ENCODE measurements around the gene DOCK9.
"Not testable (repeated sequence)": the region's sequence is repeated elsewhere in the genome, so short reads cannot be mapped to it uniquely, and the experiment has no call there.

The DOCK9 gene

DNA sequence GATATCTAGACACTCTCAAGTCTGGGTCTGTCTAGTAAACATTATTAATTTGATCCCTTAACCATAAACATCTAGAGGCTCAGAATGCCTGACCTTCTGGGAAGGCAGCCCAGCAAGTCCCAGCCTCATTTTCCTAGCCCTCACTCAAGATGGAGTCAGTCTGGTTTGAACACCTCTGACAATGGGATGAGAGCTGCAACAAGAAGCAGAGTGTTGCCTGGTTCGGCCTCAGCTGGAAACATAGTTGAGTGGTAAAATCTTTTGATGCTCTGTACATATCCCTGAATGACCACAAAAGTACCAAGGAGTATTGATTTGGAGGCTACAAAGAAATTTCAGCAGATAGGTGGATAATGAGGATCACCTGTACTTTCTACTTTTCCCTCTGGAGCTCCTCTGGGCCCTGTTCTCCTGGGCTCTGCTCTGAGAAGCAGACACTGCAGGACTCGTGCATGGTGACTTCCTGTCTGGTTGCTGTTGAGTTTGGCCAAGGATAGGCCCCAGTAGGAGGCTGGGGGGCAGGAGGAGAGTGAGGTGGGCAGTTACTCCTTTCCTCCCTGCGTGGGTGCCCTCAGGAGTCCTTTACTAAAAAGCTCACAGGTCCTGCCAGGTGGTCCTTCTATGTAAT lies 157.0 kb downstream of the DOCK9 start:
- DNase-seq (ENCODE audit: low read depth), result no peak

DNA sequence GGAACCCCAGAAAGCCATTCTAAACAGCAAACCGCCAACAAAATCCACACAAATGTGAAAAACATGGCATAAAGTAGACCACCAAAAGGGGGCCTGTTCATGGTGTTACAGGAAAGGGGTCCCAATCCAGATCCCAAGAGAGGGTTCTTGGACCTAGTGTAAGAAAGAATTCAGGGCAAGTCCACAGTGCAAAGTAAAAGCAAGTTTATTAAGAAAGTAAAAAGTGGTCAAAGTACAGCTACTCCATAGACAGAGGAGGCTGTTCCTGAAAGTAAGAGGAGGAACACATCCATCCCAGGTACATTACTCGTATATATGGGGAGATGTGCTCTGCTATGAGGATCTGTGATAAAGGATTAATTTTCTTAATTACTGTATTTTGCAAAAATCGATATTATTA lies 157.6 kb downstream of the DOCK9 start:
- no peak for DNase-seq (ENCODE audit: low read depth)

DNA sequence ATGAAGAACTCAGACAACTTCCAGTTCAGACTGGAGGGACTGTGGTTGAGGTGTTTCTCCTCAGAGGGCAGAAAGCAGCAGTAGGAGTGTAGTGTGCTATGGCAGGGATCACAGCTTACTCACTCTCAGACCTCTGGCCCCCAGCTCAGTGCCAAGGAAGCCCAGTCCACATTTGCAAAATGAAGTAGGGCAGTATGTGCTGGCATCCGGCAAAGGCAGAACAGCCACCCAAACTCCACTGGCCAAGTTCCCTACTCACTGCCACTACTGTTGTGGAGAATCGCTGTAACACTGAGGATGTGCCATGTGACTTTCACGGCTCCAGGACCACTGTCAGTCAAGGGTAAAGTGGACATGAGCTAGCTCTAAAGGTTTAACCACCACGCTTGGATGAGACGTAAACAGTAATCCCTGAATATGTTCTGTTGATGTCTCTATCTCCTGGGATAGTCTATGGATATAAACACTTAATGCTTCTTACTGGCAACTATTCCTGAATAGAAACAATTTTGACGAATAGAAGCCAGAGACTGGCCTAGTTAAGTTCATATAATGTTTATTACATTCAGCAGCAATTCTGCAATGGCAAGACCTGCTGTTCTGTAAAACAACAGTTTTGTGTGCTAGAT lies 158.4 kb downstream of the DOCK9 start:
- no peak for DNase-seq (ENCODE audit: low read depth)

DNA sequence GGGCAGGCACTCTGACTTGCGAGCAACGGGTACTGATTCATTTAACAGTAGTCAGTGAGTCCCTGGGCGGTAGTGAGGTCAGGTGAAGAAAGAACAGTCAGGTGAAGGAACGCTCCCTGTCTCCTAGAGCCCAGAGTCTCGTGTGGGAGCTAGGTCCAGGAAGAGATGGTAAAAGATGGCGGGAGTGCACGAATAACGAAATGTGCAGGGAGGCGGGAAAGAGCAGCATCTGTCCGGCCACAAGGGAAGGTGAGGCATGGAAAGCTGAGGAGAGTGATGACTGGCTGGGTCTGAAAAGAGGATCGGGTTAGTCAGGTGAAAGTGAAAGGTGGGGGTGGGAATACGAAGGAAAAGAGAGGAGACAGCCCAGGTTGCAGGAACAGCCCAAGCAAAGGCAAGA lies 161.5 kb downstream of the DOCK9 start:
- no peak for DNase-seq (ENCODE audit: low read depth)

DNA sequence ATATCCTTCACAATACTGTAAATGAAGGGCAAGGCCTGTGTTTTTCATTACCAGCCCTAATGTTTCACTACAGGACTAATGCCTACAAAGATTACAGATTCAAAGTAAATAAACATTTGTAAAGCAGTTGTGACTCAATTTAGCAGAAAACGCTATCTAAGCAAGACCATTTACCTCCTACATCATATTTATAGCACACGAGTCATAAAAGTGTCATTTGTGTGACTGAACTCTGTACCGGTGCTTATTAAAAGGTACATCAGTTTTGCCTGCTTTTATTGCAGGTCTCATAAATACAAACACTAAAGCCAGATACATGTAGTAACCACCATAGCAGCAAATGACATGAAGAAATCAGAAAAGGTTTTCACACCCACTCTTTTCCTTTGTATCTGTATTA lies 163.9 kb downstream of the DOCK9 start:
- no peak for DNase-seq (ENCODE audit: low read depth)

DNA sequence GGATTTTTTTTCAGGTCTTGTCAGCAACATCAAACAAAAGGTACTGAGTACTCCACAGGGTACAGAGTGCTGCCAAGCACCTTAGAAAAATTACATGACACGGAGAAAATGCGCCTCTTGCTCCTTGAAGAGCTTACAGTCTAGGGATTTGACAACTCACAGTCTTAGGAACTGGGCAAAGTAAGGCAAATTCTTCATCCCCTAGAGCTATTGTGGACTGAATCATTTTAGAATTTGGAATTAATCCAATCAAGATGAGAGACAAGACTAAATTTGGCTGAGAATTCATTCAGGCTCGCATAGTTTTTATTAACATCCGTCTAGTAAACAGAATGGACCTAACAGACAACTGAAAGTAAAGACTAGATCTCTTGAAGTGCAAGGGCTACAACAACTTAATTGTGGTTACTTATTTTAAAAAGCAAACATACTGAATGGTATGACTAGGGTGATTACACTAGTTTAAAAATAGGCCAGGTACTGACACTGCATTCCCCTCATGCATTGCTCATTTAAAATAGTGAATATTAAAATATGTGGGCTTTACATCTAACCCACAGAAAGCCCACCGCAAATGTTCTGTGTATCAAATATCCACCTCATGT lies 165.6 kb downstream of the DOCK9 start:
- not testable (repeated sequence) for DNase-seq (ENCODE audit: low read depth)

DNA sequence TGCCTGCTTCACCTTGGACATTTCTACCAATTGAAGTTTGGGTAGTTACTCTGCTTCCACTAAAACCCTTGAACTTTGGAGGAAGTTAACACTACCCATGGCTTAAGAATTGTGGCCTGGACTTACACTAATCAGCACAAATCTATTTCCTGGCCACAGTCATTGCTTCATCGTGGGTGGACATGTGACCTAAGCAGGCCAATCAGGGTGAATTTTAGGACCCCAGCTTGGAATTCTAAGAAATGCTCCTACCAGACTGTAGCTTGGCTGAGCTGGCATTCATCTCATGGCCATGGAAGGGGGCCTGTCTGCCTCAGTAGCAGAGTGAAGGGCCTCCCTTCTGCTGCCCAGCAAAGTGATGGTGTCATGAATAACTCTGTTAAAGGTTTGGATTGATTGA lies 167.1 kb downstream of the DOCK9 start:
- DNase-seq (ENCODE audit: low read depth), result no peak

DNA sequence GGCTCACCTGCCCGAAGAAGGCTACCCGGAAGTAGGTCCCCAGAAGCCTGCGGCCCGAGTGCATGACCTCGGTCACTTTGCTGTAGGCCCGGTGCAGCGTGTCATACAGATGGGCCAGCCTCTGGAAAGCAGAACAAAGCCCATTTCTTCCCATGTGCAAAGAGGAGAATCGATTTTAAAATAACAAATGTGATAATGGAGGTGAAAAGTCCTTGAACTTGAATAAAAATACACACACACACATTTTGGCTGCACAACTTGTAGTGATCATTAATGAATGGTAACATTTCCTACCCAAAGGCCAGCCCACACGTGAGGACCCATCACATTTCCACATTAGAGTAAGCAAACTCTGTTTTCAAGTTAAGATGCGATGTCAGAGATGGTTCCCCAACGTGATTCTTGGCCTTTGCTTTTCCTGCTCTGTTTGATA lies 168.5 kb downstream of the DOCK9 start:
- DNase-seq (ENCODE audit: low read depth), result no peak

DNA sequence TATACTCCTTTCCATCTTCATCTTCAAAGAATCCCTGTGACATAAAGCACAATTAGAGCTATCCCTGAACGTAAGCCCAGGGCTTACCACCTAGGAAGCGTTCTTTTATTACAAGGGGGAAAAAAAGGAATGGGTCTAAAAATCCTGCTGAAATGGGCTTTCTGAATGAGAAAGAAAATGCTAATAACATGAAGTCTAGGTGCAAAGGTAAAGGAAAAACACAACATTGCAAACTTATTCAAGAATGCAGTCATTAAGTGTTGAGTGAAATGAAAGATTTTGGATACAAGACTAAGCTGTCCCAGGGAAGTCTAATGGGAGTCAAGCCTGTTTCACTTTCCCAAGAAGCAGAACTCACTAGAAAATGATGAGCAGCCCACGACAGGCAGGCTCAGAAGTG lies 170.1 kb downstream of the DOCK9 start:
- no peak for DNase-seq (ENCODE audit: low read depth)

DNA sequence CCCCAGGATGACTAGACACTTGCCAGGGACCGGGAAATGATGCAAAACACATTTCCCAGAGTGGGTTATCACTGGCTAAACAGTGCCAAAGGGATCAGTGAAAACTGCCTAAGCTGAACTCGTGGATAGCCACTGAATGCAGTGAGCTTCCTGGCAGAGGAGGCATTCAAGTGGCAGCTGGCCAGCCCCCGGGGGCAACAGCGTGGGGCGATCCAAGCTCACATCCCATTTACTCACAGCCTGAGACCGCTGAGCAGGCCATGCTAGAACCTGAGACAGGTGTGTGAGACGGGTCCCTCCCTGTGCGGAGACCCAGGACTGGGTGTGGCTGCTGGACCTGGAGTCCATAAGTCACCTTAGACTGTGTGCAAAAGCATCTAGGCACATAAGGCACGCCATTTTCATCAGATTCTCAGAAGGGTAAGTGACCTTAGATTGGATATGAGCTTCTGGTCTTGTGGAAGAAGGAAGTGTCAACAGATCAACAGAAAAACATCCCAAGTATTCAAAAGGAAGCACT lies 173.5 kb downstream of the DOCK9 start:
- no peak for DNase-seq (ENCODE audit: low read depth)

DNA sequence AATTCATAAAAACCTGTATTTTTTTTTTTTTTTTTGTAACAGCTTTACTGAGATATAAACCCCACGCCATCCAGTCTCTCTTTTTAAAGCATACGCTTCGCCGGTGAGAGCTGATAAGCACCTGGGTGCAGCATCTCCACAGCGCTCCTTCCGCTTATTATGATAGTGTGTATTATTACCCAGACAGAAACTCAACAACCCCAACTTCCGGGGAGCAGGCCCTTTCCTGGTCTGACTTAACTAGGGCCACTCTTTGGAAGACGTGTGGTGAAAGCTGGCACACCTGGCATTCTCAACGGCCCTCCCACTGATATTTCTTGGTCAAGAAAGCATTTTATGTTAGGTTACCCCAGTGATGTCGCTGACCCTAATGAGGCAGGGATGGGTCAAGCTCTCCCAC lies 173.9 kb downstream of the DOCK9 start:
- no peak for DNase-seq (ENCODE audit: low read depth)

DNA sequence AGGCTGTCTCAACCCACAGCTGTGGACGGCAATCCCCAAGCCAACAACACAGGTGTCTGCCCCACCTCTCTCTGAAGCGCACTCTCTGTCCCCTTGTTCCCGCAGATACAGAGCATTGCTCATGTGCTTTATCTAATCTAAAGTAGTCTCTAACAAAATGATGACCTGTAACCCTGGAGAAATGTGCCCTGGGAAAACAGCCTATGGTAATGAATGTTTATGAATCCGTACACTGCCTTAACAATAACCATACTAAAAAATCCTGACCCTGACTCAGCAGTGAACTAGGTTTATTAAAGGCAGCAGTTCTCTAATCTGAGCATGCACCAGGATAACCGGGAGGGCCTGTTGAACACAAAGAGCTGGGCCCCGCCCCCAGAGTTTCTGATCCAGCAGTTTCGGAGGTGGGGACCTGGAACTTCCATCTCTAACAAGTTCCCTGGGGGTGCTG lies 174.7 kb downstream of the DOCK9 start:
- DNase-seq (ENCODE audit: low read depth), result no peak

DNA sequence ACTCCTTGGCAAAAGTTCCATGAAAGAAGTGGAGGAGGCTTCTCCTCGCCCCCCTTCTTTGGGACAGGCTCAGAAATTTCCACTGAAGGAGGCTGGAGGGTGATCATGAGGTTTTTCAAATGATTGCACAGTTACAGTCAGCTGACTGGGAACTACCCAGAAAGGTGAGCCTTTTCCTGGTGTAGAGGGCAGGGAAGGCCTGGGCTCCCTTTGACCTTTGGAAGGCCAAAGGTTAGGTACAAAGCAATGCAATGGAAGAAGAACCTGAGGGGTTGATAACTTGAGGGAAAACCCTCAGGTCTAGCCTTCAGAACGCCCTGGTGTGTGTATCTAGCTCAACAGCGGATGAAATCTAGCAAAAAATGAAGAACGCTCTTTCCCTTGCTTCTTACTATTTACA lies 175.3 kb downstream of the DOCK9 start:
- DNase-seq (ENCODE audit: low read depth), result no peak

DNA sequence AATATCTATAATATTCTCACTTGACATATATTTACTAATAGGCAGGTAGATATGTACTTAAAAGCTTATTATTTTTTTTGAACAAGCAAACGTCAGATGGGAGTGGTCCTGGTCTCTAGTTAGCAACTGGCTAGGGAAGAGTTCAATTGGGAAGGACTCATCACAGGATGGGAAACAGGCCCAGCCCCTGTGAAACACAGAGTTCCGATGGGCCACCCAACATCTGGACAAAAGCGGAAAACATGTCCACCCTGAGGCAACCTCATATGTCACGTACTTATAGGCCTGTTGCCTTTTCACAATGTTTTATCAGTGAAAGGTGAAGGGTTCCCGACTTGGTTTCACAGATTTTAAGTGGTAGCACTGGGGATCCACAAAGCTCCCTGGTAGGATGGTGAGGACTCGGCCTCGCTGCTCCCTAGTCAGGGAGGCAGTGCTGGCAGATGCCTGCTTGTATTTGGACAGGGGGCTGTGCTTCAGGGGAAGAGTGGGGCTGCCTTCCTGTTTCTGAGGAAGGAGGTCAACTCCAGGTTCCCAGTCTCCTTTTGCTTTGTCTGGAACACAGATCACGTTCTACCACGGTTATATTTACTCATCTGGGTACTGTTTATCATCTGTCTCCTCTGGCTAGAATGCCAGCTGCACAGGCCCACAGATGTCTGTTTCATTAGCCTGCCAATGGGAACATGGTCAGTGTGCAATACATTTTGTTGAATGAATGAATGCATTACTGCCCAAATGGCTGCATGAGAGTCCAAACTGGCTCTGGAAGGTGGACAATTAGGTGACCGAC lies 176.0 kb downstream of the DOCK9 start:
- no peak for DNase-seq (ENCODE audit: low read depth)

DNA sequence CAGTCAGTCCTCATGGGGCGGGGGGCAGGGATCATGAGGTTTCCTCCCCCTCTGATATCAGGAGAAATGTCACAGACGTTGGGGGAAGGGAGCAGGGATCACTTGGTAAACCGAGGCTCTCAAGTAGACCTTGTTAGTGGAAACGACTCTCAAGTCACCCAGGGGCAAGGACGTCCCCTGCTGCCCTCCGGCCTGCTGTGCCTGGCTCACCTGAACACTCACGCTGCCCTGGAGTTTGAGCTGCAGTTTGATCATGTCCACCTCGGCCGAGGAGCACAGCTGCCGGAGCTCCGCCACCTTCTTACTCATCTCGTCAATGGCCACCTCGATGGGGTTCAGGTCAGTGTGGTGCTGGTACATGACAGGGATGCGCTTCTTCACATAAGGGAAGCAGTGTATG lies 177.8 kb downstream of the DOCK9 start:
- DNase-seq (ENCODE audit: low read depth), result no peak

DNA sequence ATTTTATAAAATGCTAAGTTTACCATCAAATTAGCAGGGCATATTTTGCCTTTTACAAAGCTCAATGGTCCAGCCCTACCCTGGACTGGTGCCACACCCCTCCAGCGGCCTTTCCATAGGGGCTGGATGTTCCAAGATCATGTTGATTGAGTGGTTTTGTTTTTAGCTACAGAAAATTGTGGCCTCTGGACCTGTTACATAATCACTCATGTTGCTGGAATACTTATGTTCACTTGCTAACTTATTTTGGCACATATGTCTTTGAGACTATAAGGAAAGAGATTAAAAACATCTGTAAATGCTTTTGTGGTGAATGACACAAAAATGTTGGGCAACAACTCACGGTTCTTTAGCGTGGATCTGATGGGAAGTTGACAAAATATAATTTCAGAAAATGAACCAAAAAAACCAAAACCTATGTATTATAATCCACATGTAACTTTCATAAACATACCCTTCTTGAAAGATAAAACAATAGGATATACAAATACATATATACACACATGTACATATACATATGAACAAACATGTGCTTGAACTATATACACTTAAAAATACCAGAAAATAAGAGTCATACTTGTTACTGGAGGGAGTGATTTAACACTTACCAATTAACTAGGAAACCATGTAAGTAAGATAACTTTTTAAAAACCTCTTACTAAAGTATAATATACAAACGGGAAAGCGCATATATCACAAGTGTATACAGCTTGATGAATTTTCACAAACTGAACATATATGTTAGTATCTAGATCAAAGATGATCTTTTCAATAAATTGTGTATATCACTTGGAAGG lies 178.8 kb downstream of the DOCK9 start:
- peak; percentile 74 for DNase-seq (ENCODE audit: low read depth)

DNA sequence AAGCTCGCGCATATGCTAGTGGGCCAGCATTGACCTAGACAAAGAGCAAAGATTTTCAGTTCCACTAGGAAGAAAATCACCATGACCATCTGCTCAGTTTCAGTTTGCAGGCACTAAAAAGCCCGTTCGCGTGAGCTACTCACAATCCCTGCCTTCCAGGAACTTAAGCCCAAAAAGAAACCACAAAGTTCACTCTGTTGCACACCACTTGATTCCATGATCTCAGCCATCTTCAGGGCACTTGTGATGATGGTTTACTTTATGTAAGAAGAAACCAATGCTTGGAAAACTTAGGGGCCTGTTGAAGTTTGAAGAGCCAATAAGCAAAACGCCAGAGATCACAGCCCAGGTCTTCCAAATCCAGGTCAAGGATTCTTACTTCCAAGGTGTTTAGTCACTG lies 180.4 kb downstream of the DOCK9 start:
- no peak for DNase-seq (ENCODE audit: low read depth)

DNA sequence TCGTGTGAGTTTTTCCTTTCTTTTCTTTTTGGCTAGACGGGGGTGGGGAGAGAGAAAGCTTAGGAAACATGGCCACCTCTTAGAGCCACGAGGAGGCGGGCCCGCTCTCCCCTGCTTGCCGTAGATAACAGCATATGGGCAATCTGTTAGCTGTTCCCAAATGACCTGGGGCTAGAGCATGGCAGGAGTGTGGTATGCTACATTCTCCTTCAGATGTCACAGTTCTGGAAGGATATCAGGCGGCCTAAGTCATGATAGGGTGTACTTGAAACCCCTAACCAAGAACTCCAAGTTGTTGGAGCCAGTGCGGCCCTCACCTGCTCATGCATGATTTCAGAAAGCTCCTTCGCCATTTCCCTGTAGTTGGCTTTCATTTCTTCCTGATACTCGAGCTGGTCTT lies 181.1 kb downstream of the DOCK9 start:
- no peak for DNase-seq (ENCODE audit: low read depth)

DNA sequence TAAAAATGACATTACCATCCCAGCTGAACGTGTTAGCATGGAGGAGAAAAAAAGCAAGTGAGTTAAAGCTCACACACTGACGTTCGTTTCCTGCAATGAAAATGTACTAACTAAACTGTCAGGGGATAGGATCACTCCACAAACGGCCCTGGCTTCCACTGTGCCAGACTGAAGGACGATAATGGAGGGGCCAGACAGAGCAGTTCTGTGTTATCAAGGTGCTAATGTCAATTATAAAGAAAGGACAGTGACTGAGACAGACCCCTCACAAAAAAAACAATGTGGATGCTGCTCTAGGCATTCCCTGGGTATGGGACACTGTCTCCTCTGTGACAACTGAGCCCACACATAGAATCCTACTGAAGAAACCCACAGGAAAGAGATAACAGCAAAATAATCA lies 181.7 kb downstream of the DOCK9 start:
- no peak for DNase-seq (ENCODE audit: low read depth)

DNA sequence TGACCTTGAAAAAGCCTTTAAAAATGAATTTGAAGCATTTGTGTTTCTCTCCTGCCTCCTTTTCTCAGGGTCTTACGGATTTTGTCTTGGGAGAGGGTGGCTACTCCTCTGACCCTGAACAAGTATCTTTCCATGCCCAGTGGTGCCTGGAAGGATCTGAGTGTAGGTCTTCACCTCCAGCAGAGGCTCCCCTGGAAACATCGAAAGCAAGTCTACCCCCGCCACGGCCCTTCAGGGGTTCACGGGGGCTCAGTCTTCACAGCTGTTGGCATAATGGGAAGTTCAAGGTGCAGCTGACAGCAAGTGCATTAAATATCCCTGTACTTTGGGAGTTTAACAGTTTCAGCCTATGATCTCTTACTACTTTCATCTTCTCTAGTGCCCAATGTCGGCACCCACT lies 182.6 kb downstream of the DOCK9 start:
- DNase-seq (ENCODE audit: low read depth), result no peak

DNA sequence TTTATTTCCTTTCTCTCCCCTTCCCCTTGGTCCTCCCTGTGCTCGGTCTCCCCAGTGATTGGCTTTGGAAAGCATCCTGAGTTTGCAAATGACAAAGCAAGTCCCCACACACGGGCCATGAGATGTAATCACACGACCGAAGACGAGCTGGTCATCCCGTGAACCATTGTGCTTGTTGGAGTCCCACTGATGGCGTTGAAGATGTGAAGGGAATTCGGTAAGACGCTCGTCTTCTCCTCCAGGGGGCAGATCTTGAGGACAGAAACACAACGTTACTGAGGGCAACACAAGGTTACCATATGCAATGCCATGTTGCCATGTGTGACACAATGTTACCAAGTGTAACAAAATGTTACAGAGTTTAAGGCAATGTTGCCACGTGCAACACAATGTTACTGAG lies 183.4 kb downstream of the DOCK9 start:
- no peak for DNase-seq (ENCODE audit: low read depth)

Data from stromal cell of bone marrow (primary cell).